ENCODE data around the gene PDPK1.
"Not testable (repeated sequence)": the region's sequence is repeated elsewhere in the genome, so short reads cannot be mapped to it uniquely, and the experiment has no call there.

GRCh38 chr16:2539192-2539844 is 1.5 kb downstream of the PDPK1 start:
- not testable (repeated sequence) for TF ChIP-seq CTCF (IDR thresholded peaks at IDR 0.05 in 4 of 5, conservative IDR thresholded peaks at IDR 0.05 in 1 of 5); POLR2A (IDR thresholded peaks at IDR 0.05)

All from gastrocnemius medialis (tissue), 4 donors.